RWPE1 (cell line): ENCODE measurements around the gene HEG1.

Experiments
- CTCF ChIA-PET: fragments of 350-600 bp; sonication (Branson Sonifier 250); formaldehyde crosslinking; extraction: SDS; loops from one replicate; lab custom pipeline; 2021; lab: Yijun Ruan, JAX
- POLR2A ChIA-PET: fragments of 400-600 bp; formaldehyde crosslinking; extraction: SDS; loops from one replicate; lab custom pipeline; 2020; ENCODE audit warnings: antibody characterized with exemption; ENCODE audit not compliant: low non-redundant PET; lab: Yijun Ruan, JAX
- DNase-seq: peaks from one replicate; pipeline ENCODE4 v3.0.0; 2012; ENCODE audit warnings: low spot score
- H3K27ac ChIP-seq: fragments of 450-650 bp; 2 replicates; pipeline ENCODE4 v1.5.1; 2017
- TF ChIP-seq, protein P1 (sequence below): fragments of 450-650 bp; conservative IDR thresholded peaks from 2 replicates; pipeline ENCODE4 v1.5.1; 2017; ENCODE audit warnings: low read depth, mild to moderate bottlenecking

HEG1 gene

GRCh38 chr3:124972457-124972856 is 83.3 kb downstream of the HEG1 start:
- ChIA-PET CTCF (interaction anchor here (0.6 to 0.7 kb wide), 2 partner anchors 13 to 538 kb away, joined by 3 to 4 read pairs; no protein-coding TSS in a partner anchor), POLR2A (no interaction called here)
- no peak overlapping the region for H3K27ac ChIP-seq
- no peak for DNase-seq
- TF ChIP-seq, protein P1, sequence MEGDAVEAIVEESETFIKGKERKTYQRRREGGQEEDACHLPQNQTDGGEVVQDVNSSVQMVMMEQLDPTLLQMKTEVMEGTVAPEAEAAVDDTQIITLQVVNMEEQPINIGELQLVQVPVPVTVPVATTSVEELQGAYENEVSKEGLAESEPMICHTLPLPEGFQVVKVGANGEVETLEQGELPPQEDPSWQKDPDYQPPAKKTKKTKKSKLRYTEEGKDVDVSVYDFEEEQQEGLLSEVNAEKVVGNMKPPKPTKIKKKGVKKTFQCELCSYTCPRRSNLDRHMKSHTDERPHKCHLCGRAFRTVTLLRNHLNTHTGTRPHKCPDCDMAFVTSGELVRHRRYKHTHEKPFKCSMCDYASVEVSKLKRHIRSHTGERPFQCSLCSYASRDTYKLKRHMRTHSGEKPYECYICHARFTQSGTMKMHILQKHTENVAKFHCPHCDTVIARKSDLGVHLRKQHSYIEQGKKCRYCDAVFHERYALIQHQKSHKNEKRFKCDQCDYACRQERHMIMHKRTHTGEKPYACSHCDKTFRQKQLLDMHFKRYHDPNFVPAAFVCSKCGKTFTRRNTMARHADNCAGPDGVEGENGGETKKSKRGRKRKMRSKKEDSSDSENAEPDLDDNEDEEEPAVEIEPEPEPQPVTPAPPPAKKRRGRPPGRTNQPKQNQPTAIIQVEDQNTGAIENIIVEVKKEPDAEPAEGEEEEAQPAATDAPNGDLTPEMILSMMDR, result no peak

GRCh38 chr3:124969963-124970722 is 85.7 kb downstream of the HEG1 start:
- POLR2A ChIA-PET, result no interaction called here
- TF ChIP-seq, protein P1, result no peak
- H3K27ac ChIP-seq, result no peak overlapping the region
- DNase-seq, result no peak
- CTCF ChIA-PET, result no interaction called here

GRCh38 chr3:124969190-124969589 is 86.6 kb downstream of the HEG1 start:
- no peak overlapping the region for H3K27ac ChIP-seq
- CTCF ChIA-PET, result no interaction called here
- TF ChIP-seq, protein P1, result no peak
- DNase-seq, result no peak
- POLR2A ChIA-PET, result no interaction called here

- ChIA-PET POLR2A (no interaction called here), CTCF (interaction anchor here (0.5 kb wide), 1 partner anchor 1210 kb away, joined by 3 read pairs; no protein-coding TSS in a partner anchor)
- TF ChIP-seq, protein P1, result no peak
- DNase-seq, result no peak
- H3K27ac ChIP-seq, result no peak overlapping the region
Observed at GRCh38 chr3:124967964-124968363, 87.8 kb downstream of the HEG1 start.

DNA sequence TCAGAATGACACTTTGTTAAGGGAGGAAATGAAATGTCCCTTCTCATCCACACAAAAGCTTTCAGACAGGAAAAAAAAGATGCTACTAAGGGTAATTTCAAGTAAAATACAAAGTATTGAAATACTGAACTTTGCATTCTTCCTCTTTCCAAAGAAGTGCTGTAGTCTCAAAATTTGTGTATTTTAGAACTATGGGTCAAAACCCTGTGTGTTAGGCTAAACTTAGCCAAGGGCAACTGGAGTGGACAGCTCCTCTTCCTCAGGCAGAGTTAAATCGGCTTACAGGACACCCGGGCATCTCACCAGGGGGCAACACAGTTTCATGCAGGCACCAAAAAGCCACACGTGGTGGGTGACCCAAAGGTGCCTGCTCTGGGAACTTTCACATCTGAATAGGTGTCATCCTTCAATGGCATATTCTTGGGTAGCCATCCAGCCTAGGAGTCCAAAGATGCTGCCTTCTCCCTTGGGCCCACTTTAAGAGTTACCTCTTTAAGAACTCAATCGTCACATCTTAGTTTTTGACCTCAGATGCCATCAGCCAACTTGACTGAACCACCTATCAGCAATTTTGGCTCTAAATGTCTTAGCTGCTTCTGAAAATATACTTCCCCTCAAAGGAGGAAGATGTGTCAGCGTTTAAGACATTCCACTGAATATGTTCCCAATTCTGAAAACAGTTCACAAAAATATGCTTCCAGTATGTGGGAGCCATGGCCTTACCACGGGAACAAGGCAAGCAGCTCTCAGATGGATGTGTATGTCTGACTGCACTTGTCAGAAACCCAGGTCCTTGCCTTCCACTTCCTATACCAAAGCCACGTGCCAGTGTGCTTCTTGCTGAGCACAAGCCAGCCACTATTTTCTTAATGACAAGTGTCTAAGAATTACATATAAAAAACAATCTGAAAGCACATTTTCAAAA is 89.0 kb downstream of the HEG1 start:
- POLR2A ChIA-PET, result no interaction called here
- no peak overlapping the region for H3K27ac ChIP-seq
- CTCF ChIA-PET, result no interaction called here
- TF ChIP-seq, protein P1, result no peak
- no peak for DNase-seq

- CTCF ChIA-PET, result interaction anchor here (0.6 kb wide), 1 partner anchor 650 kb away, joined by 4 read pairs; no protein-coding TSS in a partner anchor
- TF ChIP-seq, protein P1, result no peak
- POLR2A ChIA-PET, result no interaction called here
- DNase-seq, result no peak
- H3K27ac ChIP-seq, result no peak overlapping the region
Observed at GRCh38 chr3:124965413-124965812, 90.4 kb downstream of the HEG1 start.
